H1 (cell line): ENCODE data around the gene PPP1R2. TPM values are rescaled to one million over a fixed set of nuclear protein-coding genes. Genes with fewer than 3 reads are reported as not detected.

Experiments
- ATF3 ChIP-seq: IDR thresholded peaks from 2 replicates; pipeline ENCODE4 v1.6.1; 2011; ENCODE audit warnings: low read depth, mild to moderate bottlenecking, low read length; ENCODE audit not compliant: insufficient read depth
- NRF1 ChIP-seq: IDR thresholded peaks from 2 replicates; pipeline ENCODE4 v1.6.1; 2011; ENCODE audit warnings: mild to moderate bottlenecking, low read depth, low read length, improper control_type of control experiment
- polyA plus RNA-seq, 7 experiments: library from polyadenylated mRNA; depleted of rRNA in 3 of 7; stranded (reverse) in 5 of 7; unstranded in 2 of 7; fragments of >200 nt in 5 of 7; fragments of 200-250 nt in 2 of 7; gene quantifications; 1 replicate in 5 of 7; 2 replicates in 1 of 7; 4 replicates in 1 of 7; pipeline versions ENCODE4 v1.2.1 to v1.2.3, GENCODE V29; 2011 to 2013; ENCODE audit warnings: missing spikeins in 2 of 7, mixed read lengths in 2 of 7
- total RNA-seq: library from RNA; stranded (reverse); fragmentation: NEBNext Ultra II Directional; extraction: Animal tissue kit (Norgen Biotek cat#: 25700); gene quantifications from 2 replicates; pipeline ENCODE4 v1.2.1, GENCODE V29; 2021

The PPP1R2 gene
- total and polyA plus RNA-seq, 2 of the 8 experiments (the other 6 are each of a cell fraction or from before 2014, with no cell fraction given): 14.0 to 26.5 TPM

GRCh38 chr3:195540511-195540910 lies 2.6 kb downstream of the PPP1R2 start (continued):
- TF ChIP-seq ATF3 (no peak), NRF1 (no peak)
- TF ChIP-seq, all 59 proteins: peak for 0
